ENCODE data around the gene TIAM1.
"Not testable (repeated sequence)": the region's sequence is repeated elsewhere in the genome, so short reads cannot be mapped to it uniquely, and the experiment has no call there.

Gene TIAM1

GRCh38 chr21:31254131-31254530 lies 89.9 kb downstream of the TIAM1 start:
- no peak for DNase-seq (ENCODE audit: low read depth)

DNA sequence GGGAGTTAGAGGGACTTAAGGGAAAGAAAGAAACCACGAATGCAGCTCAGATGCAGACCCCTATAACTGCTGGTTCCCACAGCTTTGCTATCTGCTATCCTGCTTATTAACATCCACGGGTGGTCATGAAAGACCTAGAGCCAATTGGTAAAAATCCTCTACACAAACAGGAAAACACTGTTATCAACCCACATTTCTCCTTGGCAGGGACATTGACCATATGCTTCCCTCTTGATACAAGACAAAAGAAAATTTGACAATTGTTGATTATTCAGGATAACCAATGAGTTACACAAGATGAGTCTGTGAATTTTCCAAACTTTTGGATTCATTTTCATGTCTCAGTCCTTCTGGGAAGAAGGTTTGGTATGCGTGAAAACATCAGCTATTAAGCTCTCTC lies 90.4 kb downstream of the TIAM1 start:
- no peak for DNase-seq (ENCODE audit: low read depth)

- DNase-seq (ENCODE audit: low read depth) = no peak
These were observed 91.5 kb downstream of the TIAM1 start for GRCh38 chr21:31252611-31253010.

GRCh38 chr21:31252091-31252490 lies 92.0 kb downstream of the TIAM1 start:
- no peak for DNase-seq (ENCODE audit: low read depth)

GRCh38 chr21:31251686-31252085 lies 92.4 kb downstream of the TIAM1 start:
- no peak for DNase-seq (ENCODE audit: low read depth)

- no peak for DNase-seq (ENCODE audit: low read depth)
These were observed 95.5 kb downstream of the TIAM1 start for GRCh38 chr21:31248598-31248997.

- no peak for DNase-seq (ENCODE audit: low read depth)
These were observed 100.5 kb downstream of the TIAM1 start for GRCh38 chr21:31243611-31244010.

- DNase-seq (ENCODE audit: low read depth) = no peak
These were observed 107.5 kb downstream of the TIAM1 start for GRCh38 chr21:31236528-31236927.

DNA sequence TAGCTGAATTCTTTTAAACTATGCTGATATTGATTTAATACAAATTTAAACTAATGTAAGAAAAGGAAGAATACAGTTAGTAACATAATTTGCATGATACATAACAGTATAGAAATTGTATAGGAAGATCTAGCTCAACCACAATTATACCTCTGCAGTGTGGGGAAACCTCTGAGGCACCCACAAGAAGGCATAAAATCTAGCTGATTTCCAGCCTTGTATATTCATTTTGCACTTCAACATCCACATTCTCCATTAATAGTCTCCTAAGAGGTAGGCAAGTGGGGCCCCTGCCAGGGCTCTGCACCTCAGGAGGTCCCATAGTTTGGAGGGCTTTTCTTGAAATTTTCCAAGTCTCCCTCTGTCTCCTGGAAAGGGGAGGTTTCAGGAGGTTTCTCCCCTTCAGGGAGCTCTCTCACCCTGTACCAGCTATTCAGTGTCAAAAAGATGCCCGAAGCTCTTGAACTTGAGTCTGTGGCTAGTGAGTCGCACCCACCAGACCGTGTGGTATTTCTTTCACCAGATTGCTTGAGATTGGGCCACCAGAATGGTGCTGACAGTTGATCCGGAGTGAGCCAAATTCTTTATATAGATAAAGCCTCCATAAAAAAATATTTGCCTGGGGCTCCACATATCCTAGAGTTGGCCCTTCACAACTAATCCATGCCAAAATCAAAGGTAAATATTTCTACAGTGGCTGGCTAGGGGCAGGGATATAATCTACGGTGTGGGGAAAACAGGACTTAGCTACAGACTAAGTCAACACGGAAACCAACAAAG lies 108.2 kb downstream of the TIAM1 start:
- DNase-seq (ENCODE audit: low read depth) = no peak

DNA sequence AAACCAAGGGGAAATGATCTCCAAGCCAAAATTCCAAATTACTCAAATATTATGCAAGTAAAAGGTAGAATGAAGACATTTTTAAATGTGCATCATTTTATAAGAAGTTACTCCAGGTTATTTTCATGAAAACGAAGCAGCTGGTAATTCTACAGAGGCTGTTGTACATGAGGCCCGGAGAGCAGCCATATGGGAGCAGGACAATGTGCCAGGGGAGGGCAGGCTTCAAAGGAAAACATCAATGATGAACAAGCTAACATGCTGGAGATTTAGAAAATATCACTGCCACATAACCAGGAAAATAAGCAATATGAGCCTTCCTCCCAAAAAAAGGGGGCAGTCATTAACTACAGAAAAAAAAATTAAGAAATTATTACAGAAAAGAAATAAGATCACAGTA lies 109.1 kb downstream of the TIAM1 start:
- DNase-seq (ENCODE audit: low read depth) = no peak

GRCh38 chr21:31233711-31234110 lies 110.3 kb downstream of the TIAM1 start:
- DNase-seq (ENCODE audit: low read depth) = no peak

- no peak for DNase-seq (ENCODE audit: low read depth)
These were observed 111.7 kb downstream of the TIAM1 start for GRCh38 chr21:31232344-31232743.

DNA sequence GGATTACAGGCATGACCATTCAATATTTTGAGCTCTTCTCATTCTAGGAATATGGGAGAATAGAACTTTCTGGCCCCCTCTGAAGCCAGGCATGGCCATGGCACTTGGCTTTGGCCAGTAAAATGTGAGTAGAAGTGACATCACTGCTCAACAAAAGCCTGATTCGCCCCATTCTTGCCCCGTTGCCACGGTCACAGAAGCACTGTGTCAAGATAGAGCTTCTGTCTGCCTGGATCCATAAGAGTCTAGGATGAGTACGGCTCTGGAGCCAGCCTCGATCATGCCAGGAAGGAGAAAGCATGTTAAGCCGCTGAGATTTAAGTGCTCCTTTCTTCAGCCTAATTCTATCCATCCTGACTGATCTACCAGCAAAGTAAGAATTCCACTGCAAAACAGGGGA lies 113.1 kb downstream of the TIAM1 start:
- DNase-seq (ENCODE audit: low read depth) = no peak

DNA sequence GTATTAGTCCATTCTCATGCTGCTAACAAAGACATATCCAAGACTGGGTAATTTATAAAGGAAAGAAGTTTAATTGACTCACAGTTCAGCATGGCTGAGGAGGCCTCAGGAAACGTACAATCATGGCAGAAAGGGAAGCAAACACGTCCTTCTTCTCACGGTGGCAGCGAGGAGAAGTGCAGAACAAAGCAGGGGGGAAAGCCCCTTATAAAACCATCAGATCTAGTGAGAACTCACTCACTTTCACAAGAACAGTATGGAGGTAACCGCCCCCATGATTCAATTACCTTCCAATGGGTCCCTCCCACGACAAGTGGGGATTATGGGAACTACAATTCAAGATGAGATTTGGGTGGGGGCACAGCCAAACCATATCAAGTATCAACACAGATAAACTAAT lies 115.3 kb downstream of the TIAM1 start:
- not testable (repeated sequence) for DNase-seq (ENCODE audit: low read depth)

DNA sequence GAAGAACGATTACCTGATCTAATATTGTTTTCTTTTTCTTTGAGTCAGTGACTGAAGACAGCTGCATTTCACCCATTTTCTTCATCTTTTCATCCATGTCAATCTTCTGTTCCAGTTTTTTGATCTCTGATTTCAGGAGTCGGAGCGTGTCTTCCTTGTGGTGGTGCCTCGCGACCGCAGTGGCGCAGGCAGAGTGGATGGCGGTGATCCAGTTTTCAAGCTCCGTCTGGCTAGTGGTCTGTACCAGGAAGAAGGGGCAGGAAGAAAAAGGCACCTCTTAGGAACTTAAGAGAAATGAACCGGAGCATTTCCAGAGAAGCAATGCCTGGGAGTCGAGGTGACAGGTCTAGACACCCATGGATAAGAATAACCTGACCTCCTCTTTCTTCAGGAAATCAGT lies 118.3 kb downstream of the TIAM1 start:
- no peak for DNase-seq (ENCODE audit: low read depth)

DNA sequence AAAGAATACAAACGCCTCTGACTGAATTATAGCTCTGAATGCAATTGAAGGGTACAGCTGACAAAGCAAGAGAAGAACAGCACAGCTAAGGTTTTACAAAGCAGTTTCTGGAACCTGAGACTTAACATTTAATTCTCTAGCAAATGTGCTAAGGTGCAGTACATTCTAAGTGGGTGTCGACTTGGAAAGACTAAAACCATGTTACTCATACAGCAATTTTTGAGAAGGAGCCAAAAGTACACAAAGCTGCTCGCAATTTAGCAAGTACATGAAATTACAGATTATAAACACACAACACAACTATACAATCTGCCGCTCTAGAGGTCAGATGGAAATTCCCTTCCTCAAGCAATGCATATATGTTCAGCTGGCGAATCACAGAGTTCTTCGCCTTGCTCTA lies 121.9 kb downstream of the TIAM1 start:
- no peak for DNase-seq (ENCODE audit: low read depth)

DNA sequence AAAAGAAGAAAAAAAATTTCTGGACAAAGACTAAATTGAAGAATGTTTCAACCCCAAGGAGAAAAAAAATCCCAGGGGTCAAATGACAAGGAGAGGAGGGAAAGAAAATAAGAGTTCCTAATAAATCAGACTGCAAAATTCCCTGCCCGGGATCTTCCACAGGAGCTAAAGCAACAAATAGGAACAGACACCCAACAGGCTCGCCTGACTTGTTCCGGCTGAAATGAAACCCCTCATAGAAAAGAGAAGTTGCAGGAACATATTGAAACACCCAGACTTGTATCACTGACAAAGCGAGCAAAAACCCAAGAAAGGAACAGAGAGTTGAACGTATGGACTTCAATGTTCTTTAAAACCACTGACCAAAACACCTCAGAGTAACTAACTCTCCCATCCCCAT lies 123.0 kb downstream of the TIAM1 start:
- no peak for DNase-seq (ENCODE audit: low read depth)

DNA sequence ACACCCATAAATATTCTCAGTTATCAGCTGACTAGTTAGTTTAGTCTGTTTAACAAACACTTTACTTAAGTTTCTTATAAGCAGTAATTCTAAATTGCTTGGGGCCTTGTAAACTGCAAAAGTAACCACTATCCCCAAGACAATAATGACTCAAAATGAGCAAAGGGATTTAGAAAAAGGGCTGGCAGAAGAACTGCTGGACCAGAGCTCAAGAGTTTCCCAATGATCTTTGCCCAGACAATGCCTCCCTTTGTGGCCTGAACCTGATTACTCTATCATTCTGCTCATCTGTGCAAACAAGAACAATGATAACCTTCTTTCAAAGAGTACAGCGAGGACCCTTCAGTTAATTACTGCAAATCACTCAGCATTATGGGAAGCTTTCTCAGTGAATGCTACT lies 123.5 kb downstream of the TIAM1 start:
- DNase-seq (ENCODE audit: low read depth) = no peak

DNA sequence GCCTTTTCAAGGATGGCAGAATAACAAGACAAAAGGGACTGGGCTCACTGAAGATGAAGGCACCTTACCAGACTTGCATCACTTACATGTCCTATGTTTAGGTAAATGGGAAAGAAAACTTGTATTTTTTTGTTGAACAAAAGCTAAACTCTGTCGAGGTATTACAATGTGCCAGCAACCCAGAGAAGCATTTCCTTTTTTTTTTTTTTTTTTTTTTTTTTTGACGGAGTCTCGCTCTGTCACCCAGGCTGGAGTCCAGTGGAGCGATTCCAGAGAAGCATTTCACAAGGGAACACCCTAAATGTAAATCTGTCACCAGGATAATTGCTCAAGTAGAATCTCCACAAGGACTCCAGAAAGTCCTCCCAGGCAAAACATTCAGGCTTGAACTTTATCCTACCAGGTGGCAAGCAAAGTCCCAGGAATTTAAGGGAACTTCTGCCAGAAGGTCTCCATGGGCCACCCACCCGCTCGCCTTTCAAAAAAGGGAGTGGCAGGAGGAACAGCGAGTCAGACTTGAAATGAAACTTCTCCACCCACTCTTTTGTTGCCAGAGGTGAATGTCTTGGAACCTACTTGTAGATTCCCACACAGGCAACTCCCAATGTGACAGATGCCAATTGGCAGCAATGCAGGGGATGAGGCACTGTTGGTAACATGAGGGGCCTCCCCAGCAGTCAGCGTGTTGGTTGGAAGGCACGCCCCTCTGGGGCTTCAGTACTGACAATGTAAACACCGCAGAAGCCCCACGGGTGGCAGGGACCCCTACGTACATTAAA lies 125.0 kb downstream of the TIAM1 start:
- no peak for DNase-seq (ENCODE audit: low read depth)

GRCh38 chr21:31216206-31216605 lies 127.9 kb downstream of the TIAM1 start:
- no peak for DNase-seq (ENCODE audit: low read depth)

DNA sequence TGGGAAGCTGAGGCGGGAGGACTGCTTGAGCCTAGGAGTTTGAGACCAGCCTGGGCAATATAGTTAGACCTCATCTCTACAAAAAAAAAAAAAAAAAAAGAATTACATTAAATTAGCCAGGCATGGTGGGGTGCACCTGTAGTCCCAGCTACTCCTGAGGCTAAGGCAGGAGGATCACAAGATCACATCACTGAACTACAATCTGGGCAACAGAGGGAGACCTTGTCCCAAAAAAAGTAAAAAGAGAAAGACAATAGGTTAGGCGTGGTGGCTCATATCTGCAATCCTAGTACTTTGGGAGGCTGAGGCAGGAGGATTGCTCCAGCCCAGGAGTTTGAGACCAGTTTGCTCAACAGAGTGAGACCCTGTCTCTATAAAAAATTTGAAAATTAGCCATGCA lies 130.3 kb downstream of the TIAM1 start:
- no peak for DNase-seq (ENCODE audit: low read depth)

- no peak for DNase-seq (ENCODE audit: low read depth)
These were observed 132.2 kb downstream of the TIAM1 start for GRCh38 chr21:31211836-31212235.

GRCh38 chr21:31205412-31205811 lies 138.6 kb downstream of the TIAM1 start:
- no peak for DNase-seq (ENCODE audit: low read depth)

GRCh38 chr21:31204801-31205200 lies 139.3 kb downstream of the TIAM1 start:
- DNase-seq (ENCODE audit: low read depth) = no peak
